Left hindlimb (tissue), 1 donor: ENCODE measurements around the gene SLC22A8.
"Not testable (repeated sequence)": the region's sequence is repeated elsewhere in the genome, so short reads cannot be mapped to it uniquely, and the experiment has no call there.

Experiments used
- DNase-seq: peaks from one replicate; pipeline ENCODE4 v3.0.0-alpha.2; 2018

The SLC22A8 gene, protein sequence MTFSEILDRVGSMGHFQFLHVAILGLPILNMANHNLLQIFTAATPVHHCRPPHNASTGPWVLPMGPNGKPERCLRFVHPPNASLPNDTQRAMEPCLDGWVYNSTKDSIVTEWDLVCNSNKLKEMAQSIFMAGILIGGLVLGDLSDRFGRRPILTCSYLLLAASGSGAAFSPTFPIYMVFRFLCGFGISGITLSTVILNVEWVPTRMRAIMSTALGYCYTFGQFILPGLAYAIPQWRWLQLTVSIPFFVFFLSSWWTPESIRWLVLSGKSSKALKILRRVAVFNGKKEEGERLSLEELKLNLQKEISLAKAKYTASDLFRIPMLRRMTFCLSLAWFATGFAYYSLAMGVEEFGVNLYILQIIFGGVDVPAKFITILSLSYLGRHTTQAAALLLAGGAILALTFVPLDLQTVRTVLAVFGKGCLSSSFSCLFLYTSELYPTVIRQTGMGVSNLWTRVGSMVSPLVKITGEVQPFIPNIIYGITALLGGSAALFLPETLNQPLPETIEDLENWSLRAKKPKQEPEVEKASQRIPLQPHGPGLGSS

DNA sequence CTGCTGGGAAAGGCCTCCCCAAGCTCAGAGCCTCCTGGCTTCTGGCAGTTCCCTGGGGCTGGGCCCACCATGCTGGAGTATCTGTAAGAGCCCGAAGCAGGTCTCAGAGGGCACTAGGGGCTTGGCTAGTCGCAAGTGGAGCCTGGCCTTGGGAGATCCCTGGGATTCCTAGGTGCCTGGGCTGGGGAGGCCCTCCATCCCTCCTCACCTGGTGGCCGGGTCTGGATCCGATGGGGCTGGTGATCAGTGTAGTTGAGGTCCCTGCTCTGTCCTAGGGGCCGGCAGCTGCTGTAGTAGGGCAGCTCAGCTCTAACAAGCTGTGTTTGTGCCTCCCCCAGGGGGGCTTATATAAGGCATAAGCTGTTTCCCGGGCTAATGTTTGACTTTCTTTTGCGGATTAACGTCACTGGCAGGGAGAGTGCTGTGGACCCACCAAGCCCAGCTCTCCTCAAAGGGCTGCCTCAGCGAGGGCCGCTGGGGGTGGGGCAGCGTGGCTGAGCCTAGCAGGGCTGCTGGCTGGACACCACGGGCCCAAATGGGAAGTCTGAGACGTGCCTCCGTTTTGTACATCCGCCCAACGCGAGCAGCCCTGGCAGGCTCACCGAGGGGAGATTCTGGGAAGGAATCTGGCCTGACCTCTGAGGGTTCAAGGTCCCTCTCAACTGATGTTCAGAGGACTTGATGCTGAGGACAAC lies at the start of gene SLC22A8:
SLC22A8 (minus strand) TSS at position 321 of the 695 bp plus-strand sequence. CDS start 883 bp downstream, outside the sequence.
- DNase-seq: no peak

DNA sequence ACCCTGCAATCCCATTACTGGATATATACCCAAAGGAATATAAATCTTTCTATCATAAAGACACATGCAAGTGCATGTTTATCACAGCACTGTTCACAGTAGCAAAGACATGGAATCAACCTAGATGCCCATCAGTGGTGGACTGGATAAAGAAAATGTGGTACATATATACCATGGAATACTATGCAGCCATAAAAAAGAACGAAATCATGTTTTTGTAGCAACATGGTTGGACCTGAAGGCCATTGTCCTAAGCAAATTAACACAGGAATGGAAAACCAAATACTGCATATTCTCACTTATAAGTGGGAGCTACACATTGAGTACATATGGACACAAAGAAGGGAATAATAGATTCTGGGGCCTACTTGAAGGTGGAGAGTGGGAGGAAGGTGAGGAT lies 30.6 kb upstream of the SLC22A8 start:
- DNase-seq: not testable (repeated sequence)

DNA sequence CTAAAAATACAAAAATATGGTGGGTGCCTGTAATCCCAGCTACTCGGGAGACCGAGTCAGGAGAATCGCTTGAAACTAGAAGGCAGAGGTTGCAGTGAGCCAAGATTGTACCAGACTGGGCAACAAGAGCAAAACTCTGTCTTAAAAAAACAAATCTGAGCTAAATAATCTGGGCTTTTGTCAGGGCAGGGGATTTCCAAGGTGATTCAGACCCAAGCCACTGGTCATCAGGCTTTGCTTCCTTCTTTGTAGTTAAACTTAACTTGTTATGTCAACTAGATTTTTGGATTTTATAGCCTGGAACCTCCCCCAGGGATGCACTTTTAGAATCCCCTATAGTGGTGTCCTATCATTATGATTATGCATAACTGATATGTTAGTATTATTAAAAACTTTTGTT lies 27.0 kb upstream of the SLC22A8 start:
- no peak for DNase-seq

DNA sequence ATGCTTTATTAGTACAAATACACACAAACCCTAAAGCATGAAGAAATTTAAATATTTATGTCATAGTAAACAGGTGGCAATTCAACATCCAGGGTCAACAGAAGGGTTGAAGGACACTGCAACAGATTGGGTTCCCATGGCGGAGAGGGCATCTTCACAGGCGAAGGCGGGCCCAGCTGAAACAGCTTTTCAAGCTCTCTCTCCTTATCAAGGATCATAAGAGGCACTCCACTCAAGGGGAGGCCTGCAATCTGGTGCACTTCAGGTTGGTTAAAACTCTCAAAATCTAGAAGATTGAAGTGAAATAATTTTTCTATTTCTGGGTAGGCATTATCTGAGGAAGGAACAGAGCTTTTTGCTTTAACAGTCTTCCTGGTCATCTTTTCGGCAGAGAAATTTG lies 16.8 kb upstream of the SLC22A8 start:
- DNase-seq: no peak

DNA sequence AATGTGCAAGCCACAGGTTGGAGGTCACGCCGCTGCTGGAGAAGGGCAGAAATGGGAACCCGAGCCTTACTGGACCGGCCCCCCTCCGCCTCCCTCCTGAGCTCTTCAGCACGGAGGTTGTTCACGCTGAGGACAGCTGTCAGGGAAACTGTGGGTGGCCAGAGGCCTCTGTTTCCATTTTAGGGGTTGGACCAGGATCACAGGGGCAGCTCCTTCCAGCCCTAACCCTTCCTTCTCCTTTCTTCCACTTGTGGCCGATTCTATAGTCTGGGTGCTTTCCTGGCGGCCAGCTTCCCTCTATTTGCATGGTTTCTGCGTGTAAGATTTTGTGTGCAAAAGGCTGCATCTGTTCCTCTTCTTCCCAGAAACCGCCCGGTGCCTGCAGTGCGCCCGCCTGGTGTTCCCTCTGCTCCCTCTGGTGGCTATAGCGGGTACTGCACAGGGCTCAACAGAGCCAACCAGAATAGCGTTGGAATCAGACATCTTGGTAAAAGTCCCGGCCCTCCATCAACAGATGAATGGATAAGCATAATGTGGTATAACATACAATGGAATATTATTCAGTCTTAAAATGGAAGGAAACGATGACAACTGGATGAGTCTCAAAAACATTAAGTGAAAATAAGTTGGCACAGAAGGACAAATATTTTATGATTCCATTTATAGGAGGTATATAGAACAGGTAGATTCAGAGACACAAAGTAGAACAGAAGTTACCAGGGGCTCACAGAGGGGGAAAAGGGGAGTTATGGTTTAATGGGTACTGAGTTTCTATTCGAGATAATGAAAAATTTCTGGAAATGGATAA lies 8.4 kb upstream of the SLC22A8 start:
- DNase-seq: peak; percentile 83

DNA sequence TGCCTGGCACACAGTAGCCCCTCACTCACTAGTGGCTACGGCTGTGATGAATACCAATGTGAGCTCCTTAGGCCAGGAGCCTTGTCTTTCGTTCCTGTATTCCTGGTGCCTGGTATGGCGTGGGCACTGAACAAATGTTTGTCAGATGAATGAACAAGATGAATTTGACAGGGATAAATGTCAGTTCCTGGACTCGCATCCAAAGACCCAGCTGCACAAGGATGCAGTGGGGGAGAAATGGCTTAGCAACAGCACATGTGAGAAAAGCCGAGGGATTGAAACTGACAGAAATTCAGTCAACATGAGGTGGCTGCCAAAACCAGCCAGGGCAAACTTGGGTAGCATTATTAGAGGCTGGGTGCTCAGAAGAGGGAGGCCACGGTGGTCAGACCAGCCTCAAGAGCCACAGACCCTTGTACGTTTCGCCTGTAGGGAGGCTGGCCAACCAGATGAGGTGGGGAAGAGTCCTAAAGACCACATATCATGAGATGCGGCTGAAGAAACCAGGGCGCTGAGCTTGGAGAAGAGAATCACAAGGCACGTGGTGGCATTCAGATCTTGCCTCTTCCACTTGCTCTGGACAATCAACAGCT lies 7.7 kb upstream of the SLC22A8 start:
- DNase-seq: no peak

DNA sequence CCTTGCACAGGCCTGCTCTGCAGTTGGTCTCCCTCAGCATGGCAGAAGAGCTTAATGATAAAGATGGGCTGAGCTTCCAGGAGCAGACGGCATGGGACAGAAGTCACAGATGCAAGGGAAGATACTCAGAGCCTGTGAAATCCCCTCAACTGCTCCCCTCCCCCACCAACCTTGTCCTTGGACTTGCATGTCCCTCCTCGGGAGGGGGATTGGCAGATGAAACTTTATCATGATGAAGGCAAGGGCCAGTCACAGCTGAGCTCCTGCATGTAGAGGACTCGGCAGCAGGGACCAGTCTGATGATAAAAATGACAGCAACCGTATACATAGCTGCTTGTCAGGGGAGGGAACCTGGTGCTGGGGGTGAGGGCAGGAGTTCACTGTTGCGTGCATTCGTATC lies 6.8 kb upstream of the SLC22A8 start:
- no peak for DNase-seq

DNA sequence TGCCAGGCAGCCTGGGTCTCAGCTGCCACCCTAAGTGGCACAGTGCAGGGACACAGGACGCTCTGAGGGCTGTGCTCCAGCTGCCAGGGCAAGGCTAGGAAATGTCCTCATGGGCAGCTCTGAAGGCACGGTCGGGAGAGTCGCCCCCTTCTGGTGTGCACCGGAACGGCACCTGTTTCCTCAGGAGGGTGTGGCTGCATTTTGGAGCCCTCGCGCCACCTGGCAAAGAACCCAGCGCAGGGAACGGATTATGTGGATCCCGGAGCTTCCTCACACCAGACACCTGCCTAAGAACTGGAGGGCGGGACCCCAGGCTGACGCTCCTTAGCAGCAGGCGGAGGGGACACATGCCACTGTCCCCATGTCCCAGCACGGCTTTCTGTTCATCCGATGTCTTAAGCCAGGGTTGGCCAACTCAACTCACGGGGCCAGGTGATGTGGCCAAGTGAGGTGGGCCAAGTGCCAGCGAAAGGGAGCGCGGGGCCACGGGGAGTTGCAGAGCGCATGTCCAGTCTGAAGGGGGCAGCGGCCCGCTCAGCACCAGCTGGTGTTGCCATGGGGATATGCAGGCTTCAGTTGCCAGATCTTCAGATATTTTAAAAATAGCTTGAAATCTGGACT lies 5.1 kb upstream of the SLC22A8 start:
- no peak for DNase-seq

DNA sequence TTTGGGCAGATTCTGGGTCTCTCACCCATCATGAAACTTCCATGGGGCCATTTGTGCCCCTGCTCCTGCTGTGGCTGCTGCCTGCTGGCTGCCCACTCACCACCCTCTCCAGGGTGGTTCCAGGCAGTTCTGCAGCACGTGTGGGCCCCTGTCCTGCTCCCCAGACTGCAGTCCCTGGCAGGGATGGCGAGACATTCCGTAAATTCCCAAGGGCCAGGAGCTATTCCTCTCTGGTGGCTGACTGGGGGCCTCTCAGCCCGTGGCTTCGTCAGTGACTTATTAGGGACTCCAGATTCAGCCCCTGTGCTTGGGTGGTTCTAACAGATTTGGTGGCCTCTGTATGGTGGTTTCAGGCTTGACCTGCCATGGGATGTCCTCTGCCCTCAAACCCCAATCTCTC lies 3.9 kb upstream of the SLC22A8 start:
- DNase-seq: no peak

DNA sequence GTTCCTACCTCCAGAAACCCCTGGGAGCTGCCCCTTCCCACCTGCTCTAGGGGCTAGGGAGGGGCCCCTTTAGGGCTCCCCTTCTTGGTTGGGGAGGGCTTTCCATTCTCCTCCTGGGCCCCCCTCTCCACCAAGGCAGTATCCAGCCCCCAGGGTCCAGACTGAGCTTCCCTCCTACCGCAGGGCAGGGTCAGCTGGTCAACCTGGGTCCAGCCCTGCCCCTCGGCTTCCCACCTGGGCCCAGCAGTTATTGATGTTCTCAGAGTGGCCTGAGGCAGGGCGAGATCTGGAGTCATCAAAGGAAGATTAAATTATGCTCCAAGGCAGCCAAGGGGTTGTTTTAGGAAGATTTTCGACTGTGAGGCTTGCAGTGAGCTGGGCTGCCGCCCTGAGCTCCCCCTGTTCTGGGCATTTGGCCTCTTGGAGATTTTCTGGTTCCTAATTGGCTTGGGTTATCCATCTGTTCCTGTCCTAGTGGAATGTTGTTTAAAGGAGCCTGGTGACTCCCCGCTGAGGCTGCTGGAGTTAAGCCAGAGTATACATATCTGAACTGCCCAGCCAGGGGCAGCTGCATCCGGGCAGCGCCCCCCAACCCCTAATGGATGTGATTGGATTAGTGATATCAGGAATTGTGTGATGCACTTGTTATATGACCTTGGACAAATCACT lies 1.8 kb upstream of the SLC22A8 start:
- DNase-seq: no peak

DNA sequence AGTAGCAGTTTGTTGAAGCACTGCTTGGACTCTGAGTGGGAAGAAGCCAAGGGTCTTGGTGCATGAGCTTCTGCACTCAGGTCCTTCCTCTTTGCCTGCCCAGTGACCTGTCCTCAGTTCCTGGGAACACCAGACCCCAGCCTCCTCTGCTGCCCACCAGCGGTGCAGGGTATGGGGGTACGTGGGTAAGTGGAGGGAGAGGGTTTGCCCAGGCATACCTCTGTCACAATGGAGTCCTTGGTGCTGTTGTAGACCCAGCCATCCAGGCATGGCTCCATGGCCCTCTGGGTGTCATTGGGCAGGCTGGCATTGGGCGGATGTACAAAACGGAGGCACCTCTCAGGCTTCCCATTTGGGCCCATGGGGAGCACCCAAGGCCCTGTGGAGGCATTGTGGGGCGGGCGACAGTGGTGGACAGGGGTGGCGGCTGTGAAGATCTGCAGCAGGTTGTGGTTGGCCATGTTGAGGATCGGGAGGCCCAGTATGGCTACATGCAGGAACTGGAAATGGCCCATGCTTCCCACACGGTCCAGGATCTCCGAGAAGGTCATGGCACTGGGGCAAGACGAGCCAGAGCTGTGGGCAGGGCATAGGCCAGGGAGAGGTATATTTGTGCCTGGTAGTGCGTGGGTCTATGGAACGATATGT lies 1.1 kb downstream of the SLC22A8 start:
- no peak for DNase-seq

DNA sequence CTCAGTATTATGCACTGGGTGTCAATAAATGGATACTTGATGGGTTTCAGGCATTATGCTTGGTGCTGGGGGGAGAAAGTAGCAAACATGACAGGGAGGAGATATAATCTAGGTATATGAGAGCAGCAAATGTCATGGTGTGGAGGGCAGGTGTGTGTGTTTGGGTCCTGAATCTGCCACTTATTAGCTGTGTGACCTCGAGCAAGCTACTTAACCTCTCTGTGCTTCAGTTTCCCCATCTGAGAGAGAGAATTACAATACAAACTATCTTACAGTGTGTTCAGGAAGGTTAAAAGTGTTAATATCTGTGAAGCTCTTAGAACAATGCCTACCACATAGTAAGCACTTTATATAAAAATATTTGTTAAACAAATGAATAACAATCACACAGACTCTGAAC lies 2.8 kb downstream of the SLC22A8 start:
- no peak for DNase-seq

DNA sequence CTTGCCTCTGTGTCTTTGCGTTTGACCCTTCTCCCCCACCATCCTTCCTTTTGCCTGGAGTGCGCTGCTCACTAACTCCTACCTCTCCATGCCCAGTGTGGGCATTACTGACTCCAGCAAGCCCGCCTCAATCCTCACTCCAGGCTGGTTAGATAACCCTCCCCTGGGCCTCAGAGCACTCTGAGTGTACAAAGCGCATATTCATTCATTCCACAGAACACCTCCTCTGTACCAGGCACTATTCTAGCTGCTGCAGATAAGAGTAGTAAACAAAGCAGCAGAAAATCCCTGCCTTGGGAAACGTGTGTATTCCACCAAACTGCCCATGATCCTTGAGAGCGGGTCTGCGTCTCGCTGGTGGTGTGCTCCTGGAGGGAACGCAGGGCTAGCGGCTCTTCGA lies 3.2 kb downstream of the SLC22A8 start:
- no peak for DNase-seq

DNA sequence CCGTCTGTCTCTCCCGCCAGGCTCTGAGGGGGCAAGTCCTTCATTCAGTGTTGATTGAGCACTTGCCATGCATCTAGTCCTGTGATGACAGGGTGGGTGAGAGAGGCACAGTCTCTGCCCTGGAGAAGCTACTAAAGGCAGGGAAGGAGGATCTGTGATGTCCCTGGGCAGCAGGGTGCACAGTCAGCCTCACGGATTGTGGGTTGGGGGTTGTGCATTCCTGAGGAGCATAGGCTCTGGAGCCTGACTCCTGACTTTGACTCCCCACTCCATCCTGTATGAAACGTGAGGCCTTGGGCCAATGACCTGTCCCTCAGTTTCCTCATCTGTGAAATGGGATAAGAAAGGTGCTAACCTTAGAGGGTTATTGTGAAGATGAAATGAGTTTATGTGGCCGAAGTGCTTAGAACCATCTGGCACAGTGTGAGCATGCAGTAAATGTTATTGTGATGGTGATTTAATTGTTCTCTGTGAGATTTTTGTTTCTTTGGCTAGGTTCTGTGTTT lies 4.7 kb downstream of the SLC22A8 start:
- DNase-seq: no peak

DNA sequence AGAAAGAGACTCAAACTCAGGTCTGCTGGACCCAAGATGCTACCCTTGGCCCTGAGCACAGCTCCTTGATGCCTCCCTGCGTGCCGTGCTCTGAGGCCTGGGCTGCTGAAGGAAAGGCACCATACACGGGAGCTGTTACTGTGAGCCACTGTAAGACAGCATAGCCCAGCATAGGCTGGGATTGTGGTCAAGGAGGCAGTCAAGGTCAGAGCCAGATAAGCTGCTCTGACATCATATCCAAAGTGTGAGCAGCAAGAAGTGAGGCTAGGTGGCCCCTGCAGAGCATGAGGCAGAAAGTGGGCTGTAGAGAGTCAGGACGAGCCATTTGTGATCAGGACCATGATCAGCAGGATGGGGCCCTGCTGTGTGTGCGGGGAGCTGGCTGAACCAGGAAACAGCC lies 7.7 kb downstream of the SLC22A8 start:
- DNase-seq: no peak

DNA sequence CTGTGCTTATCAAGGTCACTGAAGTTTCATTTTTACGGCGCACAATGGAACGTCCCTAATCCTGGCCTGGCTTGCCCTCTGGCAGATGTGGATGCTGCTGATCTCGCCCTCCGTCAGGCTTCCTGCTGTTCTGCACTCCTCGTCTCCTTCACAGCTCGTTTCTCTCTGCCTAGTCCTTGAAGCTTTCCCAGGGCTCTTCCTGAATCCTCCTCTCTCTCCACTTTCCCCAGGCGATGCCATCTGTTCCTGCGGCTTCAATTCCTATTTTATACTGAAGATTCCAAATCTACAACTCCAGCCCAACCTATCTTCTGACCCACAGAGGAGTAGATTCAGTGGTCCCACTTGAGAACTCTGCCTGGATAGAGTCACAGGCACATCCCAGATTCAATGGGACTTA lies 14.2 kb downstream of the SLC22A8 start:
- no peak for DNase-seq

DNA sequence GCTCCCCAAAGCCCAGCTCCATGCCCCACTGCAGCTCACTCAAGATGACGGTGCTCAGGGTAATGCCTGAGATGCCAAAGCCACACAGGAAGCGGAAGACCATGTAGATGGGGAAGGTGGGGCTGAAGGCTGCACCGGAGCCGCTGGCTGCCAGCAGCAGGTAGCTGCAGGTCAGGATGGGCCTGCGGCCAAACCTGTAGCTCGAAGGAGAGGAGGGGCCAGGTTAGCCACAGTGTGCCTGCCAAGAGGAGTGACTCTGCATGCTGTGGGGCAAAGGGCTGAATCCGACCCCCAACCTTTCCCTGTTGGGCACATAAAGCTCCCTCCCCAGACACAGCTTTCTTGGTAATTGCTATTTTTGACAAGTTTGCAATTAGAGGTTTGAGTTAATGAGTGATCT lies 16.0 kb downstream of the SLC22A8 start:
- DNase-seq: no peak

DNA sequence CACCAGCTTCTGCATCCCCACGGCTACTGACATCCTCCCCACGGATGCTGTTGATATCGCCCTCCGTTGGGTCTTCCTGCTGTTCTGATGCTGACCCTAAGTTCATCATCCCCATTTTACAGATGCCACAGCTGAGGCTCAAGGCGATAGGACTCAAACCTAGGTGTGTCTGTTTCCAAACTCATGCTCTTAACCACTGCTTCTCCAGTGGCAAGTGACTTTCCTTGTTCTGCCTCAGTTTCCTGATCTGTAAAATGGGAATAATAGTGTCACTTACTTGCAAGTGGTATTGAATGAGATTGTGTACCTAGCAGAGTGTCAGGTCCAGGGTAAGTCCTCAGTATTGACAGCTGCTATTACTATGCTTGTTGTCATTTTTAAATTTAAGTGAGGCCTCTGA lies 16.5 kb downstream of the SLC22A8 start:
- DNase-seq: no peak

DNA sequence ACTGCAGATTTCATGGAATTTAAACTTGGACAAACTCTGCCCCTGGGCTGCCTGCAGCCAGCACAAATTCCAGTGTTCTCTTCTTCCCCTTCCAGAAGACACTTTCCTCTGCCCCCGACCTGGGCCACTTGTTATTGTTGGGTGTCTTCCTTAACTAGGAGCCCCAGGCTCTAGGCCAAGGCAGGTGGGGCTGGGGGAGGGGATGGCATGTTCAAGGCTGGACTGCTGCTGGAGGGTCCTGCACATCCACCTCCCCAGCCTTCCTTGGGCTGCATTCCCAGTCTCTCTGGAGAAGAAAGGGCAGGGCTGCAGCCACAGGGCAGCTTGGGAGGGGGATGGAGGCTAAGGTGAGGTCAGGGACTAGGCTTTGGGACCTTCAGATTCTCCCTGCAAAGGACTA lies 19.4 kb downstream of the SLC22A8 start:
- no peak for DNase-seq

DNA sequence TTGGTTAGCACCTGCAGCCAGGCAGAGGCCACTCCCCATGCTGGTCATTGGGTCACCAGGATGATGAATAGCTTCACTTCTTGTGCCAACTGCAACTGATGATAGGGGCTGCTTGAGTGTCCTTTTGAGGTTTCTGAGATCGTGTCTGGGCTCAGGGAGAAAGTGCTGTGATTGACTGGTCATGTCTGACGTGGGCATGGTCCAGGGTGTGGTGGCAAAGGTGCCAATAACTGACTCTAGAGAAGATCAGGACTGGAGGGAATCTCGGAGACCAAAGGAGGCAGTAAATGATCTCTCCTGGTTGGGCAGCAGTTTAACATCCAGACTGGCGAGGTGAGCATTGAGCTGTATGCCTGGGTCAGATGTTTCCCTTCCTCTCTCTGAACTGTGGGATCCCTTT lies 20.9 kb downstream of the SLC22A8 start:
- no peak for DNase-seq

DNA sequence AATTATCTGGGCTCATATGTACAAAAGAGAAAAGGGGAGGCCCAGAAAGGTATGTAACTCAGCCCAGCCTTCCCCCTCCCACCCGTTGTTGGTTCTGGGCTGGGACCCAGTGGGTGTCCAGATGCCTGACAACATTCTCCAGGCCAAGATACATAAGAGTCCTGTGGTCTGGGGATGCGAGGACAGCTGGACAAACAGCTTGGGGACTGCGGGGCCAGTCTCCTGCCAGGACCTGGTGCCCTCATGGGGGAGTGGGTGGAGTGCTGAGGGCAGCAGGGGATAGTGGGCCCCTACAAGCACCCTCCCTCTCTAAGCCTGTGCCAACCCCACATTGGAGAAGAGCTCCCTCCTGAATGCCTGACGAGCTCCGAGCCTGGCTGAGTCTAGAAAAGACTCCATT lies 27.4 kb downstream of the SLC22A8 start:
- DNase-seq: no peak
